ENCODE results near the gene SLC39A9.

SLC39A9 gene

DNA sequence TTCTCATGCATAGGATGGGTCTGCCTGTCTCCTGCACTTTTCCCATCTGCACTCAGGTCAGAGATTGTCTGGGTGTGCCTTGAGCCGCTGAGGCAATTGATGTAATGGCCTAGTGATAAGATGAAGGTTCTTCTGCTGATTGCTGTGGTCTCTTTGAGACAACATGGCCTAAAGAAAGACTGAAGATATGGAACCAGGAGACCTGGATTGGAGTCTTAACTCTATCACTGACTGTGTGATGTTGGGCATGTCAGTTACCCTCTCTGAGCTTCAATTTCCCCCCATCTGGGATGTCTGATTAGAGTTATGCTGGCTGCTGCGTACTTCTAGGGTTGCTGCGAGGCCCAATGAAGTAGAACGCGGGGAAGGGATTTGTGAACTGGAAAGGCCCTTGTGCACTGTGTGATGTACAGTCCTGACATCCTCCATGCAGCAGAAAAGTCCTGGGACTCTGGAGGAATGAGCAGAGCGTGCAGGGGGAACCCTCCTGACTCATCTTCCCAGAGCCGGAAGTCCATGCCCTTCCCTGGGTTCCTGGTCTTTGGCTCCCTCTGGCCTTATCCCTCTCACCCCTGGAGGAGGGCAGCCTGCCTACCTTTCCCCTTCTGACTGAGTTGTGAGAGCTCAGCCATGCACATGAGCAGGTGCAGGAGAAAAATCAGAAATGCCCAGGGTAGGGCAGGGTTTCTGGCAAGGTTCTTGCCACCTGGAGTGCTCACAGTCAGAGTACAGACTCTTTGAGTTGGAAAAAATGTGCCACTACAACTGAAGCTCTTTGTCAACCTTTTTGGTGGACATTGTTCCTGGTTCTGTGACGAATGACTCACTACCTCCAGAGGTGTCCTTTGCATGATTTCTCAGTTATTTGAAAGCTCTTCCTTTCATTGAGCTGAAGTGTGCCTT, 107.1 kb downstream of the SLC39A9 start:
- DNase-seq = no peak

DNA sequence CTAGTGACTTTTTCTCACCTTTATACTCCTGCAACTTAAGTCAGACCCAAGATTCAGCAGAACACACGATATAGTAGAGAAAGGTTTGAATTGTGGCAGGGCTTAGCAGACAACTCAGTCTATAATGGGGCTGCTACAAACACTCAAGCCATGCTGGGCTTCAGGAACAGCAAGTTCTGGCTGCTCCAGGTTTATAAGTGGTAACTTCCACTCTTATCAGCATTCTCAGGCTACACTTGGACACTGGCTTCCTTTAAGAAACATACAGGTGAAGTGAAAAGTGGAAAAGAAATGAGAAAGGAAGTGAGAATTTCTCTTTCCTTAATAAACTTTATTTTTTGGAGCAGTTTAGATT, 107.7 kb downstream of the SLC39A9 start:
- DNase-seq = no peak
